IPS-18c (cell line): ENCODE results near the gene CAMK2D.
"Not testable (repeated sequence)": the region's sequence is repeated elsewhere in the genome, so short reads cannot be mapped to it uniquely, and the experiment has no call there.

Experiments
- H3K4me3 ChIP-seq: 2 replicates; pipeline ENCODE4 v1.7.0; 2013; ENCODE audit warnings: low read depth, mild to moderate bottlenecking, low read length, moderate library complexity; ENCODE audit not compliant: insufficient read depth
- H3K9me3 ChIP-seq: one replicate; pipeline ENCODE4 v1.6.1; 2013; ENCODE audit warnings: mild to moderate bottlenecking, low read length, moderate library complexity; ENCODE audit not compliant: control insufficient read depth, insufficient read depth

The CAMK2D gene

DNA sequence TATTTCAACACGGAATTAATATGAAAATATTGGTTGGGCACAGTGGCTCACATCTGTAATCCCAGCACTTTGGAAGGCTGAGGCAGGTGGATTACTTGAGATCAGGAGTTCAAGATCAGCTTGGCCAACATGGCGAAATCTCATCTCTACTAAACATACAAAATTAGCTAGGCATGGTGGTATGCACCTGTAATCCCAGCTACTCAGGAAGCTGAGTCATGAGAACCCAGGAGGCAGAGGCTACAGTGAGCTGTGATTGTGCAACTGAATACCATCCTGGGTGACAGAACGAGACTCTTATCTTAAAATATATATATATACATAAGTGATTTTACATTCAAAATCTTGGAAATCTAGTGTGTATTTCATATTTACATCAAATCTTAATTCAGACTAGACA is 58.9 kb downstream of the CAMK2D start:
- H3K9me3 ChIP-seq, H3K4me3 ChIP-seq: not testable (repeated sequence)

DNA sequence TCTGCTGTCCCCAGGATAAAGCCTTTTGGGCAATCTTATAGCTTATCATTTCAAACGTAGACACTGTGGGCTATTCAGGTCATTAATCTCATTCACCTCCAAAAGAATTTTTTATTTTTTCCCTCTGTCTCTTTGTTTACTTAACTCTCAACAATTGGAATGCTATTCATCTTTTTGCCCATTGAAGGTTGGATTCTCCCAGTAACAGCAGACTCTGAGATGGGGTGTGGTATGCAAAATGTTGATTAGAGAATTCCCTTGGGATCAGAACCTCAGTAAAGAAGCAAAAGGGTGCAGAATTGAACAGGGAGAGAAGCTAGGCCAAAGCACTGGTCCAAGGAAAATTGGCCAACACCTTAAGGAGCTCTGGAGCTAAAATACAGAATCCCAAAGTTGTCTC is 60.4 kb downstream of the CAMK2D start:
- H3K4me3 ChIP-seq = no peak overlapping the region
- H3K9me3 ChIP-seq = no peaks in the 10 kb centered on the region

DNA sequence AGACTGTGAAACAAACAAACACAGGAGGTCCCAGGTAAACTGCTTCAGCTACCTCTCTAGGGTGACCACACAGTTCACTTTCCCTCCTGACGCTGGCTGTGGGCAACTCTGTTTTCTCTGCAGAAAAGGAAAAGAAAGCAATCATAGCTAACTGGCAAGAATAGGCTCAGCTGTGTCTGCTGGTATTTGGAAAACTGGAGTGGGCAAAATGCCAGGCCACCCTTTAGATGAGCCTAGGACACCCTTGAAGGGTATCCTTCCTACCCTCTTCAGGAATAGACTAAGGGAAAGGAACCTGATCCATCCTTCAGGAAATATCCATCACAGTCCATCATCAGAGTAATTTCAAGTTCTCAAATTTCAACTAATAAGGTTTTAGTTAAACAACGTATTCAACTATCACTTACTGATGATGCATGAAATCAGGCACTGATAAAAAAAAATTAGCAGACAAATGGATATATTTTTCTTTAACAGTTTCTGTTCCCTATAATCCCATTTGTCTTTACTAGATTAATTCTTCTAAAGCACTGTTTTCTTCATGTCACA is 60.9 kb downstream of the CAMK2D start:
- H3K4me3 ChIP-seq = no peak overlapping the region
- no peaks in the 10 kb centered on the region for H3K9me3 ChIP-seq

DNA sequence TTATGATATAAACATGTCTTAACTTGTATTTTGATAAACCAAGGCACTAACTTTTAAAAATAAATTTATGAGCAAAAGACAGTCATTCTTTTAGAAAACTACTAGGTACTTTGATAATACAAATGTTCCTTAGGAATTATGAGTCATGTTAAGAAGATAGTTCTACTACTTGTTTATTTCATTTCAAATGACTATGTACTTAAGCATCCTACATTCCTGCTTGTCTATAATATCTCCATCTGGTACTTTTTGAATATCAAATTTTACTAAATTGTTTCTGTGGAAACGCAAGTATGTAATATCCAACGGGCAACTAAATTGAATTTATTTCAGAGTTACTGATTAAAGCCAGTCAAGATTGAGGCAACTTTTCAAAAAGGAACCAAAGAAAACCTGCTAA is 61.8 kb downstream of the CAMK2D start:
- Histone ChIP-seq H3K4me3 (no peak overlapping the region), H3K9me3 (no peaks in the 10 kb centered on the region)

DNA sequence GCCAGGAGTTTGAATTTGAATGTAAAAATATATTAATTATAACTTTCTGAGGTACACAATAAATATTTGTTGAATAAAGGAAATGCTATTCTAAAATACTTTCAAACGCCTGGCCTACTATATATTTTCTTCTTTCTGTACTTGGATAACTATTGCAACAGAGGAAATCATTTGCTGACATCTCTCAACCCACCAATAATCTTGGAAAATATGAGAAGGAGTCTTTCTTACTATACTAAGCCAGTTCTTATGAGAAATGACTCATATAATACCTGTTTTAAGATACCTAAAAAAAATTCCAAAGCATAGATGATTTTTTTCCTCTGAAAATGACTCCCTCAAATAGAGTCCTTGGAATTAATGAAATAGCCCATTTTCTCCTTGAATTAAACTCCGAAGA is 64.1 kb downstream of the CAMK2D start:
- Histone ChIP-seq H3K4me3 (no peak overlapping the region), H3K9me3 (no peaks in the 10 kb centered on the region)

DNA sequence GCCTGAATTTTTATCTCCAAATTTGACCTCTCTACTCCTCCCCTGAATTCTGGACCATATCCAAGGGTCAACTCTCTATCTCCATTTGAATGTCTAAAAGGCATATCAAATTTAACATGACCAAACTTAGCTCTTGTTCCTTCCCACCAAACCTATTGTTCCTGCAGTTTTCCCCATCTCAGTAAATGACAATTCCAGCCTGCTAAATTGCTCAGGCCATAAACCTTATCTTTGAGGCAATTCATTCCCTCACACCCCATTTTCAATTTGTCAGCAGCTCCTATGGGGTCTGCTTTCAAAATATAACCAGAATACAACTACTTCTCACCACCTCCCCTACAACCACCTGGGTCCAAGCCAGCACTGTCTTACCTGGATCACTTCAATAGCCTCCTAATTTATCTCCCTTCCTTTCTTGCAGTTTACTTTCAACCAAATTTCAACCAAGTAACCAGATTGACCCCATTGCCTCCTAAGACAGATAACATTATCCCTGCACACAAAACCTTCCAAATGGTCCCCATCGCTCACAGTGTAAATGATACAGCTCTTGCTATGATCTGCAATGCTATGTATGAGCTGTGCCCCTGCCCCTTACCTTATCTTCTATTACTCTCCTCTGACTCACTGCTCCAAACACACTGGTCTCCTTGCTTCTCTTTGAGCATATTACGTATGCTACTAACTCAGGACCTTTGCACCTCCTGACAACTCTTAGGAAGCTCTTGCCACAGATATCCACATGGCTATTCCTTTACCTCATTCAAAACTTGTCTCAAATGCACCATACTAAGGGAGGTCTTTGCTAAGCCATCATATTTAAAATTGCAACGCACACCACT is 66.0 kb downstream of the CAMK2D start:
- H3K4me3 ChIP-seq = no peak overlapping the region
- H3K9me3 ChIP-seq = no peaks in the 10 kb centered on the region

DNA sequence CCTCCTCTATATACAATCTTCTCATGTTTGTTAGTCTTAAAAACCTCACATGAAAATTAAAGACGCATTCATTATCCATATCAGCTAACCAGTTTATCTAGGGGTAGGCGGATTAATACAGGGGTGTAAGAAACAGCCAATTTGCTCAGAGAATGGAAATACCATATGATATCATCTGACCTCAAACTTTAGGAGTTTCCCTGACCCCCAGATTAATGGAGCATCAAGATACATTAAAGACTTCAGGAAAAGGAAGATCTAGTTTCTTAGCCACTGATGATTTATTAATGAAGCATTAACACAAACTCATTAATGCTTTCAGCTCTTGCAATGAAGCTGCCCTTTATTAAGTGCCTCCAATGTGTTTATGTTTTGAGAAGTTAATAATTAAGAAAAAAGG is 67.5 kb downstream of the CAMK2D start:
- H3K9me3 ChIP-seq = no peaks in the 10 kb centered on the region
- H3K4me3 ChIP-seq = no peak overlapping the region

DNA sequence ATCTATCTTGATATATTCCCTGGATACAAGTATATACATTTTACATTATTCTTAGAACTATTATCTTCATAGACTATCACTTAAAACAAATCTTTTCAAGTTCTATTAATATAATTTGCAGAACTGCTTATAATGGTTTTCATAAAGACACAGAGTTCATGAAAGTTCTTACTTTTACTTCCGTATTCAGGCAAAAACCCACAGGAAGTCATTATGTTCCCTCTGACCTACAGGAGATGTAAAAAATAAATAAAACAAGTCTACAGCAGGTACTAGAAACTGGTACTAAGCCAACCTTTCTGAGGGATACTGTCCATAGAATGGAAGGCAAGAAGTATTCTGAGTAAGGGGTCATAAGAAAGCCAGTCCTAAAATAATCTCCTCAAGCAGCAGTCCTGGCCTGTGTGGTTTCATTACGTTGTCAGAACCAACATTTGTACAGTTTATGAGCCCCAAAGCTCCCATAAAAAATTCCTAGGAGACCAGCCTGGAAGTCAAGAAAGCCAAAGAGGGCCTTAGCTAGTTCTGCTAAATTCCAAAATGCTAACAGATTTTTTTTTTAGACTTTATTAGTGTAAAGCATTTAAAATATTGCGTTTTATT is 68.6 kb downstream of the CAMK2D start:
- Histone ChIP-seq H3K4me3 (no peak overlapping the region), H3K9me3 (no peaks in the 10 kb centered on the region)

DNA sequence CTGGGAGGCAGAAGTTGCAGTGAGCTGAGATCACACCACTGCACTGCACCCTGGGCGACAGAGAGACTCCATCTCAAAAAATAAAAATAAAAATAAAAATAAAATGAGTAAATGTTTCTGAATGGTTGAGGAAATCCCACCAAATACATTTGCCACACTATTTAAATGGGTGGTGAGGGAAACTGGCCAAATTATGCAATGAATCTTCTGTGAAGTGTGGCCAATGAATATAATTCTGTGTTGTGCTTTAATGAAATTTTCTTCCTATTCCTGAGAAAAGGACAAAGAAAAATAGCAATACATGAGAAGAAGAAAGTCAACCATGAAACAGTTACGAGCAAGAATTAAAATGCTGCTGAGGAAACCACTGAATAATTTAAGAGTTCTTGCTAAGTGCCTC is 69.9 kb downstream of the CAMK2D start:
- Histone ChIP-seq H3K9me3 (no peaks in the 10 kb centered on the region), H3K4me3 (no peak overlapping the region)

DNA sequence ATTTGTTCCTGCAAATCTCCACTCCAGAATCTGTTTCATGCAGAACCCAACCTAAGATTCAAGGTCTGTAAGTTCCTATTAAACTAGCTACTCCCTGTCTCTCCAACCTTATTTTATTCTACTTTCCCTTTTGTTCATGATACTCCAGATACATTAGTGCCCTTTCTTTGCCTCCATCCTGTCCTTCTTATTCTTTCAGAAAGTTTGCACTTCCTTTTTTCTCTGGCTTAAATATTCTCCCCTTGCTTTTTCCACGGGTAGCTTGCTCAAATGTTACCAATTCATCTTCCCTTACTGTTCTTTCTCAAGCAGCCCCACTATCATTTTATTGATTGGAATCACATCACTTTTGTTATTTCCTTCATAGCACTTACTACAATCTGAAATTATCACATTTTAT is 72.1 kb downstream of the CAMK2D start:
- H3K4me3 ChIP-seq = no peak overlapping the region
- no peaks in the 10 kb centered on the region for H3K9me3 ChIP-seq

DNA sequence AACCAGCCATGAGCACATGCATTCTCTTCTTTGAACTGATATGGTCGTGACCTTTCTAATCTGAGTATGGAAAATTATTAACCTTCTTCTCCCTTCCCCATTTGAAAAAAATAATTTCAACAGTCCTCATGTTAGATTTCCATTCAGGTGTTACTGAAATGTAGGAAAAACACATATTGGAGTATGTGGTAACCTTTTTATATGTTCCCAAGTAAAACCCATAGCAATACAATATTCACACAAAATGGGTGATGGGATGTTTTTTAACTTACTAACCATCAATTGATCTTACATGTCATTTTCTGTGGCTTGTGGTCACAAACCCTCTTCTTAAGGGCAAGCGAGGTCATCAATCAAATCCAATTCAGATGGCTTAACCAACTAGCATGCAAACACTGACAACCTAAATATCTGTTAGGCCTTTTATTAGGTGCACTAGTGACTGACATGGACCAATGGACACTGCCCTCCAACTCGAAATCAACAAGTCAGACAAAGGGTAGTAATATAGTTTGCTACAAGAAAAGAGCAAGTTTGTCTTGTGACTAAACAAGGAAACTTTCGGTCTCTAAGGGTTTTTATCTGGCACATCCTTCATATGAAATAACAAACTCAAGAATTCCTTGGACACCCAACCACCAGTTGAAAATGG is 74.3 kb downstream of the CAMK2D start:
- H3K9me3 ChIP-seq = no peaks in the 10 kb centered on the region
- no peak overlapping the region for H3K4me3 ChIP-seq

DNA sequence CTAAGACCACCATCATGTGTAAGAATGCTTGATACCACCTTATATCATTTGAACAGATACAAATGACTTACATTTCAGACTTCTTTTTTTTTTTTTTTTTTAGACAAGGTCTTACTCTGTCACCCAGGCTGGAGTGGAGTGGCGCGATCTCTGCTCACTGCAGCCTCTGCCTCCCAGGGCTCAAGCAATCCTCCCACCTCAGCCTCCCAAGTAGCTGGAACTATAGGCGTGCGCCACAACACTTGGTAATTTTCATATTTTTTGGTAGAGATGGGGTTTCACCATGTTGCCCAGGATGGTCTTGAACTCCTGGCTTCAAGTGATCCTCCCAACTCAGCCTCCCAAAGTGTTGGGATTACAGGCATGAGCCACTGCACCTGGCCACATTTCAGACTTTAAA is 76.4 kb downstream of the CAMK2D start:
- H3K4me3 ChIP-seq, H3K9me3 ChIP-seq: not testable (repeated sequence)

DNA sequence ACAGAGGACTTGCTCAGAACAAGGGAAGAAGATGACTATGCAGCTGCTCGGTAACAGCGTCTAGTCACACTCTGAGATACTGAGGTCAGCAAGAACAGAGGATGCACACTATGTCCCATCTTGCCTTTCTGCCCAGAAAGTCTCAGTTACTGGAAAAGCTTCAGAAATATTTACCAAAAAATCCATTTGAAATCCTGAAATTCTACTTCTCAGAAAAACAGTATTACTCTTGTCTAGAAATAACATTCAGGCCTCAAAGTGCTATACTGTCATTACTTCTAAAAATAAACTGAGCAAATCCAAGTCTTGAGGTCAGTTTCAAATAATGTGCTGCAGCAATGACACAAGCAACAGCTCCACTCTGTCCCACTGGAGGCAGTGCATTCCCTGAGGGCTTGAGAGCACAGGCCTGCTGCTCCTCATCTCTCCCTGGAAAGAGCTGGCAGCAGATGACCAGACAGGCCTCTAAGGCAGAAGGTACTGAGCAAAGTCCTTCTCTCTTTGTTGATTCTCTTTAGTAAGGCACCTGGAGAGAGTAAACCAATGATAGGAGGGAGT is 76.9 kb downstream of the CAMK2D start:
- no peaks in the 10 kb centered on the region for H3K9me3 ChIP-seq
- H3K4me3 ChIP-seq = no peak overlapping the region

DNA sequence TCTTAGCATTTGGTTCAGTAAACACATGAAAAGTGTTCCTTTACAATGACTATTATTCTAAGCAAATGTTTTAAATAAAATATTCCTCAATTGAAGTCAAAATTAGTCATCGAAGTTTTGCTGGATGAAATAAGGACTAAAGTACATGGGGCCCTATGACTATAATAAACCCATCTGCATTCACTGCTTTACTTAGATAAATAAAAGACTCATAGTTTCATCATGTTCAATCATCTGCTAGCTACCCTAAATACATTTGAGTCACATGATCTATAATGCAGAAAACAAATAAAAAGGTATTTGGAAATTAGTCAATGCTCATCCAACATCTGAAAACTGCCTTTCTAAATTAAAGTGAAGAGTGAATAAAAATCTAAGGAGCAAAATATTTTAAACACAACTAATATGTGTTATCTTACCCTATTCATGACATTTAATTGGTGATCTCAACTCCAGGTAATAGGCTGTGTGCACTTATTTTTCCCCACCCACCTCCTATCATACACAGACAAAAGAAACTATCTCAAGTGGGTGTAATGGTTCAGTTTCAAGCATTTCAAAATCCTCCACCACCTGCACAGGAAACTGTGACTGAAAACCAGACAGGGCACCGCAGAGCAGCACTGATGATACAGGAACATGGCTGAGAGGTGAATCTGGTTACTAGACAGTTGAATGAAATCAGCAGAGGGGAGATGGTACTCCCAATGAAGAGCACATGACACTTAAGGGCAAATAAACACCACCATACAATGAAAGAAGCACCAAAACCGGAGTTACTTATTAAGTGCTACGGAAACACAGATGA is 78.6 kb downstream of the CAMK2D start:
- H3K4me3 ChIP-seq = no peak overlapping the region
- no peaks in the 10 kb centered on the region for H3K9me3 ChIP-seq

DNA sequence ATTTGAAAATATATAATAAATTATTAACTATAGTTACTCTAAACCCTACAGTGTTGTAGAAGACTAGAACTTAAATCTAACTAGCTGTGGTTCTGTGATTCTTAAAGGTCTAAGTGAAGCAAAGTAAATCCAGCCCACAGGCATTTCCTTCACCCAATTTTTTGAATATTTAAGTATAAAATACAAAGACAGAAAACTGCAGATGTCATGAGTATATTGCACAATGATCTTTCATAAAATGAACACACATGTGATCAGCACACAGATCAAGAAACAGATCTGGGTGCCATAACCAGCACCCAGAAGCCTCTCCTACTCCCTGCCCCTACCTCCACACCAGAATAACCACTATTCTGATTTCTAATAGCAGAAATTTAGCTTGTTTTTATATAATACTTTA is 82.9 kb downstream of the CAMK2D start:
- H3K4me3 ChIP-seq = no peak overlapping the region
- H3K9me3 ChIP-seq = no peaks in the 10 kb centered on the region

DNA sequence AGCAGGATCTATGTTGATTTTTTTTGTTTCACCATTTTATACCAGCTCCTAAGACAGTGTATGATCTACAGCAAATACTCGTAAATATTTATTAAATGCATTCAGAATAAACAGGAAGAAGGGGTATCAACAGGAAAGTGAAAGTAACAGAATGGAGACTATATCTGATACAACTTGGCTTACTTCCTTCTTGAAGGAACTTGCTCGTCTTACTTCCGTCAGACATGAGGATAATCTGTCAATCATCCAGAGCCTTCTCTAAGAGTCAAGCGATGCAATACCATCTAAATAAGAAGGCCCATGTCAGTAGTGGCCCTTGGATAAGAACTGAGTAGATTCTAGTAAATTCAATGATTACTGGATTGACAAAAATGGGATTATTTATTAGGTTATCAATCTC is 84.2 kb downstream of the CAMK2D start:
- Histone ChIP-seq H3K9me3 (no peaks in the 10 kb centered on the region), H3K4me3 (no peak overlapping the region)
